ENCODE measurements around the gene UPF1. TPM values are rescaled to one million over a fixed set of nuclear protein-coding genes. Genes with fewer than 3 reads are reported as not detected.

Gene UPF1
- total RNA-seq, 1 experiment from 2014 or later: 57.1 TPM

DNA sequence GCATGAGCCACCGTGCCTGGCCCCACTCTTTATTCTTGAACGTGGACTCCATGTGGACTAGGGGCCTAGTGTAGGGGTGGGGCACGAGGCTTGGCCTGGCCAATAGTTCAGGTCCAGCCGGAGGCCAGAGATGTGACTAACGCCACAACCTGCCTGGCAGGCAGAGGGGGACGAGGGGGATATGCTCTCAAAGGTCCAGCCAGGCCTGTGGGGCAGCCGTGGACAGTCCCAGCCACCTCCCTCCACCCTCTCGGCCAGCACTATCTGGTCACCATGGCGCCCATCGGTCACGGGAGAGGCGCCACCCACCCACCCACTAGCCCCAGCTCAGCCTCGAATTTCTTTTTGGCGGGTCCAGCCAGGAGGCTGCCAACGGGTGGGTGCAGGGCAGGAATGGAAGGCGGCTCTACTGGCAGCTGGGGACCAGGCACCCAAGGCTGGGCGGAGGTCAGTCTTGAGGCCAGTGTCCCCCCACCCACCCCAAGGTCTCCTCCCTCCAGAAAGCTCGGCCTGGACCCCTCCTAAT lies 66.4 kb downstream of the UPF1 start:
- Mint-ChIP-seq H3K4me1 (ENCODE audit: low read depth, unreplicated experiment) (no peaks in the 10 kb centered on the region), H3K27ac (ENCODE audit: unreplicated experiment) (no peak overlapping the region)

DNA sequence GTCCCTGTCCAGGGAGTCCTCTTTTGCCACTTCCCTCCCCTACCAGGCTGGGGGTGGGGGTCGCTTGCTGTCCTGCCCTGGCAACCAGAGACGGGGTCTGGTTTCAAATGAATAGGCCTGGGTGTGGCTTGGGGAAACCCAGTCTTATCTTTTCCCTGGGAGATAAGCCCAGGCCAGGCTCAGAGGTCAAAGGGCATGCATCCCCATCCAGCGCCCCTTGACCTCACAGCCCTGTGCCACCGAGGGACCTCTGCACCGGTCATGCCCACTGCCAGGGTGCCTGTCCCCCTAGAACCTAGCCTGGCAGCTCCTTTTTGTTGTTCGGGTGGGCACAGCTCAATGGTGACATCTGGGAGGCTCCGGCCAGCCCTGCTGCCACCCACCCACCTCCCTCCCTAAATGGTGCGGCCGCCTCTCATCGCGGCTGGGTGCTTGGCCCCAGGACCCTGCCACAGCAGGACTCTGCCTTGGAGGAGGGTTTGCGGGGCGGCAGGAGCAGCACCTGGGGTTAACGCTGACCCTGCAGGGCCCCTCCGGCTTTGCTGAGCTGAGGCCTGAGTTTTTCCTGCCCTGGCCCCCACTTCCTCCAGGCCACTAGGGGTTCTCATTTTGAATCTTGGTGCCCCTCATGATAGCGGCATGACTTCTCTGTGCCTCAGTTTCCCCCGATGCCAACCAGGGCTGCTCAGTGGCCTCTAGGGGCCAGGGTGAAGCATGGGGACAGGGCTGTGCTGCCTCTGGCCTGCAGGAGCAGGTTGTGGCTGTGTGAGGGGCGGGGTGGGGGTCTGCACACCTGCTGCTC lies 67.0 kb downstream of the UPF1 start:
- Mint-ChIP-seq H3K4me3 (ENCODE audit: low read depth, unreplicated experiment) (no peak overlapping the region), H3K27ac (ENCODE audit: unreplicated experiment) (no peak overlapping the region), H3K36me3 (ENCODE audit: insufficient read depth, unreplicated experiment) (peaks cover 16% of the 10 kb centered on the region), H3K27me3 (ENCODE audit: unreplicated experiment) (no peaks in the 10 kb centered on the region), H3K4me1 (ENCODE audit: low read depth, unreplicated experiment) (no peaks in the 10 kb centered on the region), H3K9me3 (ENCODE audit: low read depth, unreplicated experiment) (no peaks in the 10 kb centered on the region)
- CTCF ChIA-PET: interaction anchor here (0.6 kb wide), 1 partner anchor 34 kb away, joined by 4 read pairs; no protein-coding TSS in a partner anchor
- TF ChIP-seq, protein P1, sequence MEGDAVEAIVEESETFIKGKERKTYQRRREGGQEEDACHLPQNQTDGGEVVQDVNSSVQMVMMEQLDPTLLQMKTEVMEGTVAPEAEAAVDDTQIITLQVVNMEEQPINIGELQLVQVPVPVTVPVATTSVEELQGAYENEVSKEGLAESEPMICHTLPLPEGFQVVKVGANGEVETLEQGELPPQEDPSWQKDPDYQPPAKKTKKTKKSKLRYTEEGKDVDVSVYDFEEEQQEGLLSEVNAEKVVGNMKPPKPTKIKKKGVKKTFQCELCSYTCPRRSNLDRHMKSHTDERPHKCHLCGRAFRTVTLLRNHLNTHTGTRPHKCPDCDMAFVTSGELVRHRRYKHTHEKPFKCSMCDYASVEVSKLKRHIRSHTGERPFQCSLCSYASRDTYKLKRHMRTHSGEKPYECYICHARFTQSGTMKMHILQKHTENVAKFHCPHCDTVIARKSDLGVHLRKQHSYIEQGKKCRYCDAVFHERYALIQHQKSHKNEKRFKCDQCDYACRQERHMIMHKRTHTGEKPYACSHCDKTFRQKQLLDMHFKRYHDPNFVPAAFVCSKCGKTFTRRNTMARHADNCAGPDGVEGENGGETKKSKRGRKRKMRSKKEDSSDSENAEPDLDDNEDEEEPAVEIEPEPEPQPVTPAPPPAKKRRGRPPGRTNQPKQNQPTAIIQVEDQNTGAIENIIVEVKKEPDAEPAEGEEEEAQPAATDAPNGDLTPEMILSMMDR (IDR thresholded peaks at IDR 0.05; ENCODE audit: unreplicated experiment): no peak
- intact Hi-C loops (cut with micrococcal nuclease; ENCODE audit: unreplicated experiment): loop anchor here (5.0 kb wide), 1 partner anchor 88 kb away; no protein-coding TSS in a partner anchor
- DNase-seq: no peak
- BruUV-seq (replicated peaks): no TSS peak

More for the DNA sequence above, 66.4 kb downstream of the UPF1 start:
- CTCF ChIA-PET: interaction anchor here (0.6 kb wide), 1 partner anchor 33 kb away, joined by 4 read pairs; no protein-coding TSS in a partner anchor
- no peak for DNase-seq
- BruUV-seq (replicated peaks): no TSS peak
- H3K9me3 Mint-ChIP-seq (ENCODE audit: low read depth, unreplicated experiment): no peaks in the 10 kb centered on the region
- H3K36me3 Mint-ChIP-seq (ENCODE audit: insufficient read depth, unreplicated experiment): peaks cover 15% of the 10 kb centered on the region
- intact Hi-C loops (cut with micrococcal nuclease; ENCODE audit: unreplicated experiment): loop anchor here (5.0 kb wide), 1 partner anchor 89 kb away; no protein-coding TSS in a partner anchor
- TF ChIP-seq, protein P1 (IDR thresholded peaks at IDR 0.05; ENCODE audit: unreplicated experiment): no peak
- H3K27me3 Mint-ChIP-seq (ENCODE audit: unreplicated experiment): no peaks in the 10 kb centered on the region
- H3K4me3 Mint-ChIP-seq (ENCODE audit: low read depth, unreplicated experiment): no peak overlapping the region

DNA sequence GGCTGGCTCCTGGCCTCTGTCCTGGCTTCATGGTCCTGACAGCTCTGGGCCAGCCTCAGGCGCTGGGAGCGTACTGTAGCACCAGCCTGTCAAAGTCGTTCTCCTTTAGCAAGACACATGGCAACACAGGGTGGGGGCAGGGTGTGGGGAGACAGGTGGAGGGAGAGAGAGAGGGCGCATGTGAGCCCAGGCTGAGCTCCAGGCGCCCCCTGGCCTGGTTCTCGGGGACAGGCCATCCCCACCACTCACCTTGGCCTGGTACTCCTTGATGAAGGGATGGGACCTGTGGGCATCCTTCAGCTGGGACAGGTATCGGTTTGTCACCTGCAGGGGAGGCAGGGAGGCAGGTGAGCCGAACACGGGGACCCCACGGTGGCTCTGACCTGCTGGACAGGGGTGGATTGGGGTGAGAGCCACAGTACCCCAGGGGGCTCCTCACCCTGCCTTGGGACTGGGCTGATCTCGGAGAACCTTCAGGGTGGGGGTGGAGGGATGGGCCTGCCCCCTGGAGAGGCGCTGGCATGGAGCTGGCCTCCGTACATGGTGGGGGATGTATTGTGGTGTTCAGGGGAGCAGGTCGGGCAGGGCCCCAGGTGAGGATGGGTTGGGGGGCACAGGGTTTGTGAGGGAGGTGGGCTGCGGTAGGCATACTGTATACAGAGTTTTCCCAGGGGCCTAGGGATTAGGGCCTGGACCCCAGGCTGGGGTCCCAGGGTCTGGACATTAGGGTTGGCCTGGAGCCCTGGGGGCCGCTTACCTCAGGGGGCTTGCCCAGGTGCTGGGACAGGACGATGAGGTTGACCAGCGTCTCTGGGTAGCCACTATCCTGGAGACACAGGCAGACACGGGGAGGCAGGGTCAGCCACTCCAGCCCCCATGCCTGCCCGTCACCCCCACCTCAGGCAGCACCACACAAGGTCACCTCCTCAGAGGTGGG lies 68.1 kb downstream of the UPF1 start:
- H3K36me3 Mint-ChIP-seq (ENCODE audit: insufficient read depth, unreplicated experiment): peaks cover 19% of the 10 kb centered on the region
- no peaks in the 10 kb centered on the region for H3K9me3 Mint-ChIP-seq (ENCODE audit: low read depth, unreplicated experiment)
- intact Hi-C loops (cut with micrococcal nuclease; ENCODE audit: unreplicated experiment): loop anchor here (5.0 kb wide), 1 partner anchor 87 kb away; no protein-coding TSS in a partner anchor
- no peak overlapping the region for H3K27ac Mint-ChIP-seq (ENCODE audit: unreplicated experiment)
- CTCF ChIA-PET: no interaction called here
- no peaks in the 10 kb centered on the region for H3K27me3 Mint-ChIP-seq (ENCODE audit: unreplicated experiment)
- no peaks in the 10 kb centered on the region for H3K4me1 Mint-ChIP-seq (ENCODE audit: low read depth, unreplicated experiment)
- no TSS peak for BruUV-seq (replicated peaks)
- TF ChIP-seq, protein P1 (IDR thresholded peaks at IDR 0.05; ENCODE audit: unreplicated experiment): no peak
- no peak overlapping the region for H3K4me3 Mint-ChIP-seq (ENCODE audit: low read depth, unreplicated experiment)
- no peak for DNase-seq
